Caco-2 (cell line): ENCODE data around the gene TBL1X. TPM values are rescaled to one million over a fixed set of nuclear protein-coding genes. Genes with fewer than 3 reads are reported as not detected.

Source experiments
- BruUV-seq: library from RNA; stranded (reverse); fragments of 400-500 nt; replicated peaks from 2 replicates; lab custom pipeline; 2021; lab: Mats Ljungman, UMichigan
- CTCF ChIA-PET: fragments of 300-600 bp; sonication (Branson Sonifier 250); formaldehyde crosslinking; loops from one replicate; lab custom pipeline; 2022; ENCODE audit warnings: antibody characterized with exemption; lab: Charles Lee
- POLR2A ChIA-PET: fragments of 300-600 bp; sonication (Branson Sonifier 250); formaldehyde crosslinking; loops from one replicate; lab custom pipeline; 2022; ENCODE audit warnings: antibody characterized with exemption; lab: Charles Lee
- DNase-seq, 2 experiments: peaks; one replicate each; pipeline versions ENCODE4 v3.0.0 to v3.0.0-alpha.2; 2020 to 2022
- H3K27me3 ChIP-seq: replicated peaks from 2 replicates; pipeline ENCODE4 v1.6.0; 2011; ENCODE audit warnings: low read length; ENCODE audit not compliant: control insufficient read depth, insufficient read depth
- H3K36me3 ChIP-seq: 2 replicates; pipeline ENCODE4 v1.5.1; 2011; ENCODE audit warnings: low read length; ENCODE audit not compliant: control insufficient read depth, insufficient read depth
- H3K4me1 ChIP-seq: fragments of 250-450 bp; sonication (Bioruptor Pico); 2 replicates; pipeline ENCODE4 v1.5.1; 2020; ENCODE audit warnings: mild to moderate bottlenecking
- H3K4me3 ChIP-seq: 2 replicates; pipeline ENCODE4 v1.5.1; 2011; ENCODE audit warnings: low read depth, mild to moderate bottlenecking, control low read depth, low read length
- H3K9me3 ChIP-seq: fragments of 250-450 bp; sonication (Bioruptor Pico); 2 replicates; pipeline ENCODE4 v1.5.1; 2020; ENCODE audit warnings: mild to moderate bottlenecking, moderate library complexity
- H3K27ac Mint-ChIP-seq: one replicate; pipeline ENCODE4 v1.8.0; 2022; ENCODE audit warnings: mixed read lengths; ENCODE audit not compliant: unreplicated experiment
- H3K27me3 Mint-ChIP-seq: one replicate; pipeline ENCODE4 v1.8.0; 2022; ENCODE audit warnings: mixed read lengths; ENCODE audit not compliant: insufficient read depth, unreplicated experiment
- H3K36me3 Mint-ChIP-seq: one replicate; pipeline ENCODE4 v1.8.0; 2022; ENCODE audit warnings: mild to moderate bottlenecking, mixed read lengths; ENCODE audit not compliant: insufficient read depth, unreplicated experiment
- H3K4me1 Mint-ChIP-seq: one replicate; pipeline ENCODE4 v1.8.0; 2022; ENCODE audit warnings: low read depth, mixed read lengths; ENCODE audit not compliant: unreplicated experiment
- H3K4me3 Mint-ChIP-seq: one replicate; pipeline ENCODE4 v1.8.0; 2022; ENCODE audit warnings: mild to moderate bottlenecking, moderate library complexity, mixed read lengths; ENCODE audit not compliant: unreplicated experiment
- H3K9me3 Mint-ChIP-seq: one replicate; pipeline ENCODE4 v1.8.0; 2022; ENCODE audit warnings: mixed read lengths; ENCODE audit not compliant: unreplicated experiment
- CTCF ChIP-seq, 2 experiments: fragments of 200-600 bp in 1 of 2; IDR thresholded peaks; 1 replicate in 1 of 2; 2 replicates in 1 of 2; pipeline versions ENCODE4 v1.5.1 to v1.8.0; 2011 to 2022; ENCODE audit warnings: antibody characterized with exemption in 1 of 2, control low read depth in 1 of 2, inconsistent platforms in 1 of 2, low read depth in 1 of 2, low read length in 1 of 2, mild to moderate bottlenecking in 1 of 2, moderate library complexity in 1 of 2; ENCODE audit not compliant: insufficient read depth in 1 of 2, severe bottlenecking in 1 of 2, unreplicated experiment in 1 of 2
- intact Hi-C: fragments of 100-400 bp; cut with micrococcal nuclease; formaldehyde crosslinking; loops from one replicate; pipeline ENCODE4 v1.10.0; 2022; ENCODE audit not compliant: unreplicated experiment
- total RNA-seq: library from RNA; stranded (reverse); gene quantifications from 2 replicates; pipeline ENCODE4 v1.2.3, GENCODE V29; 2022

TBL1X gene
- total RNA-seq, 1 experiment from 2014 or later, result 84.2 TPM

- Mint-ChIP-seq H3K9me3 (no peaks in the 10 kb centered on the region), H3K4me1 (peaks cover 24% of the 10 kb centered on the region), H3K36me3 (peaks cover 21% of the 10 kb centered on the region), H3K27me3 (no peaks in the 10 kb centered on the region), H3K4me3 (no peak overlapping the region), H3K27ac (no peak overlapping the region)
- DNase-seq, result no peak
- CTCF ChIA-PET, result no interaction called here
- Histone ChIP-seq H3K27me3 (no peaks in the 10 kb centered on the region), H3K36me3 (no peaks in the 10 kb centered on the region), H3K4me1 (no peaks in the 10 kb centered on the region), H3K4me3 (no peak overlapping the region), H3K9me3 (no peaks in the 10 kb centered on the region)
- TF ChIP-seq CTCF (IDR thresholded peaks at IDR 0.05; ENCODE audit: insufficient read depth in 1 of 2, low read depth in 1 of 2, low read length in 1 of 2, severe bottlenecking in 1 of 2, unreplicated experiment in 1 of 2), result no peak
- no TSS peak for BruUV-seq
- POLR2A ChIA-PET, result no interaction called here
- intact Hi-C loops, result no loop called here
Observed at GRCh38 chrX:9515973-9516538, 51.2 kb downstream of the TBL1X start.

- no peaks in the 10 kb centered on the region for H3K27me3 ChIP-seq
- ChIA-PET CTCF (no interaction called here), POLR2A (no interaction called here)
- no peaks in the 10 kb centered on the region for H3K9me3 ChIP-seq
- Mint-ChIP-seq H3K4me3 (no peak overlapping the region), H3K27ac (no peak overlapping the region), H3K4me1 (peaks cover 26% of the 10 kb centered on the region), H3K36me3 (peaks cover 15% of the 10 kb centered on the region), H3K9me3 (no peaks in the 10 kb centered on the region), H3K27me3 (no peaks in the 10 kb centered on the region)
- TF ChIP-seq CTCF (IDR thresholded peaks at IDR 0.05; ENCODE audit: insufficient read depth in 1 of 2, low read depth in 1 of 2, low read length in 1 of 2, severe bottlenecking in 1 of 2, unreplicated experiment in 1 of 2), result no peak
- no peaks in the 10 kb centered on the region for H3K4me1 ChIP-seq
- H3K36me3 ChIP-seq, result no peaks in the 10 kb centered on the region
- intact Hi-C loops, result no loop called here
- no peak overlapping the region for H3K4me3 ChIP-seq
- no peak for DNase-seq
- BruUV-seq, result no TSS peak
Observed at GRCh38 chrX:9516635-9517034, 51.8 kb downstream of the TBL1X start.

GRCh38 chrX:9518051-9518450 lies 53.2 kb downstream of the TBL1X start:
- no peak overlapping the region for H3K27ac Mint-ChIP-seq
- ChIA-PET POLR2A (no interaction called here), CTCF (no interaction called here)

More at GRCh38 chrX:9518051-9518450, 53.2 kb downstream of the TBL1X start:
- Histone ChIP-seq H3K36me3 (no peaks in the 10 kb centered on the region), H3K27me3 (no peaks in the 10 kb centered on the region), H3K4me1 (no peaks in the 10 kb centered on the region), H3K9me3 (no peaks in the 10 kb centered on the region), H3K4me3 (no peak overlapping the region)
- peaks cover 20% of the 10 kb centered on the region for H3K36me3 Mint-ChIP-seq
- no peaks in the 10 kb centered on the region for H3K9me3 Mint-ChIP-seq
- H3K27me3 Mint-ChIP-seq, result no peaks in the 10 kb centered on the region
- no peak for TF ChIP-seq CTCF (IDR thresholded peaks at IDR 0.05; ENCODE audit: insufficient read depth in 1 of 2, low read depth in 1 of 2, low read length in 1 of 2, severe bottlenecking in 1 of 2, unreplicated experiment in 1 of 2)
- no peak overlapping the region for H3K4me3 Mint-ChIP-seq
- BruUV-seq, result no TSS peak
- intact Hi-C loops, result no loop called here
- DNase-seq, result no peak
- H3K4me1 Mint-ChIP-seq, result peaks cover 26% of the 10 kb centered on the region
